Right renal pelvis (tissue), 4 donors: ENCODE measurements around the gene DIO3. TPM values are rescaled to one million over a fixed set of nuclear protein-coding genes. Genes with fewer than 3 reads are reported as not detected.

ENCODE experiments used
- polyA plus RNA-seq, 4 donors: library from polyadenylated mRNA; unstranded; fragments of 120-200 nt; gene quantifications; one replicate each; pipeline ENCODE4 v1.2.1, GENCODE V29; 2013; ENCODE audit not compliant: insufficient read length in 4 of 4

The DIO3 gene
- polyA plus RNA-seq, 4 donors = 0.10 to 0.47 (median 0.13) TPM

Other genes starting within 250 kb of the DIO3 start
- gene PPP2R5C, start 200.2 kb downstream of the DIO3 start, polyA plus RNA-seq = 100 to 1,000 TPM in 3 of 4 donors, 10 to 100 TPM in 1; 99.3 to 119 (median 117) TPM